Erythroblast (primary cell): Measurements from ENCODE around the gene GNGT1.

Experiments used
- DNase-seq, 2 experiments: peaks; one replicate each; lab custom pipeline; 2025; lab: John Stamatoyannopoulos, UW
- GATA1 ChIP-seq: IDR thresholded peaks from 2 replicates; pipeline ENCODE4 v1.6.1; 2011; ENCODE audit warnings: low read depth, mild to moderate bottlenecking, control low read depth, low read length, moderate library complexity
- POLR2A ChIP-seq: IDR thresholded peaks from 2 replicates; pipeline ENCODE4 v1.6.1; 2011; ENCODE audit warnings: mild to moderate bottlenecking, low read length

The GNGT1 gene

DNA sequence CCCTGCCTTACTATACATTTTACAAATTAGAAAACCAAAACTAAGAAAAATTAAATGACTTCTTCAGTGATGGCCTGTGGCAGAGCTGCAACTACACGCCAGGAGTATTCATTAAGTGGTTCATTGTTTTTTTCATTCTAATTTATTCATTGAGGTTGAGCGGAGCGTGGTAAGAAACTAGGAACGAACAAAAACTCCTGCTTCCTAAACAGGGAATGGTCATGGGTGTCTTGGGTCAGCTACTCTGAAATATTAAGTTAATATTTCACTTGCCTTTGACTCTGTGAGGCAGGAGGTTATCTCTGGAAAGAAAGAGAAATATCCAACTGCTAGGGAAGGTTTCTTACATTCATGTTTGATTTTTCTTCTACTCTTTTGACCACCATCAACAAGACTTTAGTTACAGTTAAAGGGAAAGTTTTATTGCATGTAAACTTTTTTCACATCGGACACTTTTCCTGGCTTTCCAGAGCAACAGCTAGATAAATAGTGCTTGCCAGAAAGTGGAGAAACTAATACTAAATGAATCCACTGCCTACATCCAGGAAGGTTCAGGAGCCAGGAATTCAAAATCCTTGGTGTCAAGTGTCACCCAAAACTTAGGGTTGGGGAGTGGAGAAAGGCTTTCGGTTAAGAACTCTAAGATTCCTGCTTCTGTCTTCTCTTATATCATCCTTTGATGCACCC is 14.3 kb downstream of the GNGT1 start:
- DNase-seq, result no peak
- TF ChIP-seq GATA1 (no peak), POLR2A (no peak)

DNA sequence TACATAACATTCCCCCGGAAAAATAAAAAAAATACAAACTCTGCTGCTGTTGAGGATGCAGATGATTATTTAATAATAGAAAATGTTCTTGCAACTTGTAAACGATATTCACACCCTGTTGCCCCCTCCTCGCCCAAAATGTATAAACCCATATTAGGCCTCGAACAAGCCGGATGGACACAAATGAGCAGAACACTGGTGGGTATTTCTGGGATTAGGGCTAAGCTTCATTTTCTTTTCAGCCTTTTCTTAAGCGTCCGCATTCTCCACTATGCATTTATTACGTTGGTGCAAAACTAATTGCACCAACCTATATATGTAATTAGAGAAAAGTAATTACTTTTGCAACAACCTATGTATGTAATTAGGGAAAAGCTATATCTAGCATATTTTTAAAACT is 14.8 kb downstream of the GNGT1 start:
- TF ChIP-seq POLR2A (no peak), GATA1 (no peak)
- DNase-seq, result no peak

DNA sequence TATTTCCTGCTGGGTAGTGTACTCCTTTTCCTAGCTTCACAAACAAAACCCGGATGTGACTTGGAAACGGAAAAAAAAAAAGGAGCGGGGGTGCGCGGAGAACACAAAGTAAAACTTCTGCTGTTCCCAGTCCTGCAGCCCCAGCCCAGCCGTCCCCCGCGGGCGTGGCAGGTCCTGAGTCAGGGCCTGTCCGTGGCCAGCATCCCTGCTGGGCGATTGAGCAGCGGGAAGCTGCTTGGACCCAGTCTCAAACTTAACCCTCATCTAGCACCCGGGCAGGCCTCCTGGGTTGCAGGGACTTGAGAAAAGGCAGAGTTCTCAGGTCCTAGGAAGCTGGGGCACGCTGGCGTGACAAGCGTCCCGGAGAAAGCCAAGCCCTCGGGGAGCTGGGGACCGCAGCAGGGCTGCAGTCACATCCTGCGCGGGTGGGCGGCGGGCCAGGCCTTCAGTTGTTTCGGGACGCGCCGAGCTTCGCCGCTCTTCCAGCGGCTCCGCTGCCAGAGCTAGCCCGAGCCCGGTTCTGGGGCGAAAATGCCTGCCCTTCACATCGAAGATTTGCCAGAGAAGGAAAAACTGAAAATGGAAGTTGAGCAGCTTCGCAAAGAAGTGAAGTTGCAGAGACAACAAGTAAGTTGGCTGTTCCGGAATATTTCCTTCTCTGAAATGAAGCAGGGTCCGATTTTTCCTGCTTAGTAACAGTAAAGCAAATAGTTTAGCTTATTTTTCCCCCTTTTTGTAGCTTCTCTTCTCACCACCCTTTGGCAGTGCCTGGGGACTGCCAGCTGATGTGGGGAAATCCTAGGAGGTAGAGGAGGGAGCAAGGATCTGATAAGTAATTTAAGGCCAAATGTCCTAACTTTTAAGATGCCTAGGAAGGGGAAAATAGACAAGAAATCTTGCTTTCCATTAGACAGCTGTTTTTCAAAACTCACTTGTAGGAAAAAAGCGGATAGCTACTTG is 15.5 kb downstream of the GNGT1 start, which contains the start of gene GNG11:
GNG11 (plus strand) TSS at position 129 of the 960 bp plus-strand sequence; CDS start at position 532, 403 bp downstream.
- TF ChIP-seq GATA1 (no peak), POLR2A (no peak)
- DNase-seq, result peak; percentile 17 to 22

- no peak for DNase-seq
- TF ChIP-seq POLR2A, result no peak
- TF ChIP-seq GATA1, result no peak
These were observed 16.9 kb downstream of the GNGT1 start for GRCh38 chr7:93923296-93923695.

DNA sequence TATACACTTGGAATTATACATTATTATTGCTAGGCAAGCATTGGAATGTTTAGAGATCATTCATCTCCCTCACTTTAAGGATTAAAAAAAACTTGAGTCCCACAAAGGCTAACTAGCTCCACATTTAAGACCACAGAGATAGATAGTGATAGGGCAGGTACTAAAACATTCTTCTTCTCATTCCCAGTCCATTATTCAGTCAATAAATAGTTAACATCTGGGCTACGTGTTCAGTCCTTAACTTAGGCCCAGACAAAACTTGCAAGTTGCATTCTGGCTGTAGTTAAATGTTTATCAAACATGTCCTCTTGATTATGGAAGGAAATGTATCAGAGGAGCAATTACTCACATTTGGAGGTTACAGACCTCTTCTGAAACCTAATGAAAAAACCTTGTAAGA is 17.6 kb downstream of the GNGT1 start:
- no peak for DNase-seq
- no peak for TF ChIP-seq GATA1
- no peak for TF ChIP-seq POLR2A

- no peak for DNase-seq
- TF ChIP-seq GATA1 (no peak), POLR2A (no peak)
These were observed 20.4 kb downstream of the GNGT1 start for GRCh38 chr7:93926800-93927199.

GRCh38 chr7:93927585-93927984 is 21.2 kb downstream of the GNGT1 start:
- no peak for DNase-seq
- TF ChIP-seq POLR2A (no peak), GATA1 (no peak)

DNA sequence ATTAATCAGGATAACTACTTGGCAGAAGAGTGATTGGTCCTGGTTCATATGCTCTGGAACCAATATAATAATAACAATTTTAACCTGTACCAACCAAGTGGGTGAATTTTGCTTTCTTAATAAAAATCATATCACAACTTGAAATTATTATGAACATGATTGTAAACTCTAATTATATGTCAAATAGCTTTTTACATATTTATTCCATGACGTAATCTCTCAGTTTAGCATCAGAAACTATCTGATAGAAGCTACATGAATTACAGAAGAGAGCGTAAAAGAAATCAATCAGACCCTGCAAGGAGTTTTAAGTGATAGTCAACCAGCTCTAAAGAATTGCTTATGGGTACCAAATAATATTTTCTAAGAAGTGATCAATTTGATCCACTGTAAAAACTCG is 25.3 kb downstream of the GNGT1 start:
- TF ChIP-seq POLR2A (no peak), GATA1 (no peak)
- DNase-seq, result no peak

DNA sequence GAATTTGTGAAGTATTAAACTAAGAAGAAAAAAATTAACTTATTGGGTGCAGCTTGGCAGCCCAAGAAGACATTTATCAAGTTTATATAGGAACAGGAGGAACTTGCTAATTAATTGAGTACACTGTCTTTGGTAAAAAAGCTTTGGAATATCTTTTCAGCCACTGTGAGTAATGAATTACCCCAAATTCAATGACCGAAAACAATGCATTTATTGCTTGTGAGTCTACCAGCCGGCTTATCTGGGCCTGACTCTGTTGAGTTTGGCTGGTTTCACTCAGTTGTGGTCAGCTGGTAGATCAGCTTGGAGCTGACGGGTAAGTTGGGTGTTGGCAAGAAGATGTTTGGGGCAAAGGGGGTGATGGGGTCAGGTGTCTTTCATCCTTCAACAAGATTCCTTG is 26.8 kb downstream of the GNGT1 start:
- no peak for TF ChIP-seq POLR2A
- no peak for TF ChIP-seq GATA1
- DNase-seq, result no peak

DNA sequence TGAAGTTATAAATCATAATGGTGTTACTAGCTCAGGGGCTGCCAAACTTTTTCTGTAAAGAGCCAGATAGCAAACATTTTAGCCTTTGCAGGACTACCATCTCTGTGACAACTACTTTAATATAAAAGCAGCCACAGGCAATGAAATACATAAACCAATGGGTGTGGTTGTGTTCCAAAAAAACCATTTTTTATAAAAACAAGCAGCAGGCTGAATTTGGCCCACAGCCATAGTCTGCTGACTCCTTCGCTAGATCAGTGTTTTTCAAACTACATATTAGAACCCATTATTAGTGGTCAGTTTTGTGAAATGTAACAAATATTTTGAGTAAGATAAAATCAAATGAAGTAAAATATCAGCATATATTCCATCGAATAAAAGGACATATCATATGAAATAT is 28.7 kb downstream of the GNGT1 start:
- TF ChIP-seq POLR2A, result no peak
- TF ChIP-seq GATA1, result no peak
- DNase-seq, result no peak

DNA sequence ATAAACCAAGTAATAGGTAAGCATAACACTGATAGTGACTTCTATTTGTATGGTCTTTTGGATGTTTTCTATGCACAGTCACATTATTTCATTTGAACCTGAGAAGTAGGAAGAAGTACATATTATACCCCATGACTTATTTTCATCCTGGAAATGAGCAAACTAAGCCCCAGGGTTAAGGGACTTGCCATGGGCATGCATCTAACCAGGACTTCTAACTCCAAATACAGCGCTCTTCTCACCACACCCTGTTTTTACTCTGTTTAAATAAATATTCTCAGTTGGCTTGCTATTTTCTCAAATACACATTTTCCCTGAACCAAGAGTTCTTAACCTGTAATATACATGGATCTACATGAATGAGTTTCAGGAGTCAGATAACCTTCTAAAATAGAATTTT is 31.5 kb downstream of the GNGT1 start:
- TF ChIP-seq GATA1 (no peak), POLR2A (no peak)
- DNase-seq, result no peak

GRCh38 chr7:93938293-93938692 is 31.9 kb downstream of the GNGT1 start:
- no peak for TF ChIP-seq GATA1
- TF ChIP-seq POLR2A, result no peak
- DNase-seq, result no peak

- no peak for DNase-seq
- no peak for TF ChIP-seq POLR2A
- TF ChIP-seq GATA1, result no peak
These were observed 35.6 kb downstream of the GNGT1 start for GRCh38 chr7:93941945-93942344.
